Heart left ventricle (tissue), 16 donors: ENCODE results near the gene XRCC5. TPM values are rescaled to one million over a fixed set of nuclear protein-coding genes. Genes with fewer than 3 reads are reported as not detected.

ENCODE experiments used
- ATAC-seq, 4 donors: fragments of 200-7000 bp; cut with Tn5 transposase; one replicate each; pipeline ENCODE4 v1.9.1; 2020 to 2022; ENCODE audit warnings: moderate library complexity in 4 of 4, mild to moderate bottlenecking in 3 of 4, moderate number of reproducible peaks in 1 of 4
- DNase-seq, 5 donors: peaks; one replicate each; pipeline ENCODE4 v3.0.0-alpha.2; 2020
- H3K27ac ChIP-seq, 12 donors: fragments of 200-600 bp; sonication (generic) in 4 of 12; one replicate each; pipeline versions ENCODE4 v1.5.0 to v1.8.0; 2016 to 2022; ENCODE audit warnings: mild to moderate bottlenecking in 2 of 12
- H3K27me3 ChIP-seq, 9 donors: fragments of 200-600 bp; sonication (generic) in 2 of 9; one replicate each; pipeline versions ENCODE4 v1.5.1 to v1.8.0; 2016 to 2022; ENCODE audit warnings: mild to moderate bottlenecking in 3 of 9
- H3K36me3 ChIP-seq, 9 donors: fragments of 200-600 bp; sonication (generic) in 2 of 9; one replicate each; pipeline versions ENCODE4 v1.5.0 to v1.8.0; 2018 to 2022; ENCODE audit warnings: mild to moderate bottlenecking in 2 of 9
- H3K4me1 ChIP-seq, 12 donors: fragments of 200-600 bp; sonication (generic) in 4 of 12; one replicate each; pipeline versions ENCODE4 v1.5.0 to v1.8.0; 2016 to 2022; ENCODE audit warnings: mild to moderate bottlenecking in 3 of 12
- H3K4me3 ChIP-seq, 12 donors: fragments of 200-600 bp; sonication (generic) in 4 of 12; one replicate each; pipeline versions ENCODE4 v1.5.0 to v1.8.0; 2017 to 2022; ENCODE audit warnings: mild to moderate bottlenecking in 9 of 12, moderate library complexity in 4 of 12
- H3K9me3 ChIP-seq, 12 donors: fragments of 200-600 bp; sonication (generic) in 4 of 12; one replicate each; pipeline versions ENCODE4 v1.5.0 to v1.8.0; 2016 to 2022; ENCODE audit warnings: mild to moderate bottlenecking in 1 of 12
- POLR2A ChIP-seq, 2 donors: fragments of 450-650 bp; IDR thresholded peaks; one replicate each; pipeline ENCODE4 v1.6.1; 2017; ENCODE audit warnings: antibody characterized with exemption in 2 of 2, mild to moderate bottlenecking in 2 of 2, moderate library complexity in 2 of 2
- WGBS, 4 donors: extraction: QIAGEN DNeasy Blood & Tissue Kit in 2 of 4; methylation state at CpG; one replicate each; pipeline versions ENCODE4 v1.1.5 to v1.1.7; 2013 to 2018; 5-methylcytosine and 5-hydroxymethylcytosine counted together
- intact Hi-C, 10 donors: fragments of 100-400 bp; cut with DNase I; formaldehyde crosslinking; loops; one replicate each; pipeline versions ENCODE4 v1.11.1 to v1.14.2; 2022
- polyA plus RNA-seq, 2 donors: library from polyadenylated mRNA; stranded (reverse); fragments of 200-250 nt; gene quantifications; one replicate each; pipeline ENCODE4 v1.2.3, GENCODE V29; 2013
- total RNA-seq, 9 donors: library from RNA; depleted of rRNA in 2 of 9; stranded (reverse); fragments of >200 nt in 2 of 9; fragmentation: NEBNext Ultra II Directional in 3 of 9; extraction: Animal tissue kit (Norgen Biotek cat#: 25700) in 3 of 9; gene quantifications; one replicate each; pipeline versions ENCODE4 v1.1.0 to v1.2.4, GENCODE V29; 2016 to 2023
- TF ChIP-seq, protein P1 (sequence below), 12 donors: fragments of 200-600 bp; sonication (generic) in 4 of 12; IDR thresholded peaks; one replicate each; pipeline versions ENCODE4 v1.5.0 to v1.8.0; 2018 to 2022; ENCODE audit warnings: antibody characterized with exemption in 12 of 12, mild to moderate bottlenecking in 5 of 12
- donor health status: ischemic (EF 13 %, LVEDD 7.1; RV severe dilation, severe dysfunction).
- donor health status: healthy with polysubstance abuse.
- donor health status: DM: no; HTN: yes; CAD: no.
- donor health status: DM: no; HTN: no; CAD: no.
- donor health status: ischemic (EF 25% LVEDD 6.9; RV normal size, moderate dysfunction).
- donor health status: ischemic (EF 25% LVEDD 5.7; RV mildly dilated, moderate dysfunction).
- donor health status: healthy.
- donor health status: DM: yes; HTN: yes; CAD: no.
- donor health status: ischemic (EF 35%, LVEDD 5.7; RV mildly dilated, moderate dysfunction).
- donor health status: nonischemic (EF 11% LVEDD 7.7; RV severe dilation, severe dysfunction).
- donor health status: DM: yes; HTN: yes; CAD: no.
- donor health status: PGD.
- donor health status: ischemic (EF 29% LVEDD 5.4; RV normal size, mild dysfunction).
- donor health status: nonischemic (EF 23%, LVEDD 6.1; RV moderate dilation, normal function).

The XRCC5 gene
- total and polyA plus RNA-seq, 11 donors = 40.0 to 197 (median 126) TPM

GRCh38 chr2:216146573-216146972, 37.4 kb downstream of the XRCC5 start:
- ATAC-seq = no peak
- 59 to 78% (median 72%) methylated on average over 4 of the region's 4 CpGs for WGBS, 4 donors

DNA sequence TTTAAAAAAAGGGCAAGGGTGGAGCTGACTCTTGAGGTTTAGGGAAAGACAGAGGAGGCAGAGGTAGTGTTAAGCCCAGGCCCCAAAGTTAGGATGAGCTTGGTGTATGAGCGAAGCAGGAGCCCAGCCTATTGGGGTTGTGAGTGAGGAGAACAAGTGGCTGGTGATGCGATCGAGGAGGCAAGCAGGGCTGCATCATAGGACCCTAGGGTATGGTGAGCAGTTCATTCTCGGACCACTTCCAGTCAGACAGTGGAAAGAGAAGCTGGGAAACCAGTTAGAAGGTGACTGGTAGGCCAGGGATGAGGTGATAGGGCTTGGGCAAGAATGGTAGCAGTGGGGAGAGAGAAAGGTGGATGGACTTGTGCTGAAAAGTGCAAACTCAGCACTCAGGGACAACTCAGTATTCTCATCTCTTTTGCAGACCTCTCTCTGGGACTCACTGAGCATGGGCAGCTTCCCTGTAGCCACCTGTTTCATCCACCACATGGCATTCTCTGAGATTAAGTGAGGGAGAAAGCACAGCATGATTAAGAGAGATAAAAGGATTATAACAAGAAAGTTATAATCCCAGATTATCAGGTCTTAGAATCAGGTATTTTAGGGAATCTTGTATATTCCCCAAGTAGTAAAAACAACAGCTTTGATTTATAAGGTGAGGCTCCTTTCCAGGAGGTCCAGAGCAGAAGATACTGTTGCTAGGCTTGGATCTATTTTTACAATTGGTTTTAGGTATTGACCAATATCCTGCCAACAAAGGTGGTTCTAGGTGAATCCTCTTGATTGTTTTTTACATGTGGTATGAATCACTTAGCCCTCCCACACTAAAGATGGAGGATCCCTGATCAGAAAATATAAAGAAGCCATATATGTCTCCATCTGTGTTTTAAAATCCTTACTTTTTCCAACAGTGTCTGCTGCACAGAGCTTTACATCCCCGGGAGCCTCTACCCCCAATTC, 38.3 kb downstream of the XRCC5 start:
- ATAC-seq = peak in 1 of 4 donors; percentile 27
- 90 to 94% (median 93%) methylated on average over 5 of the region's 5 CpGs for WGBS, 4 donors

More at GRCh38 chr2:216146573-216146972, 37.4 kb downstream of the XRCC5 start:
- Histone ChIP-seq H3K9me3 (no peaks in the 10 kb centered on the region), H3K4me1 (no peaks in the 10 kb centered on the region), H3K4me3 (no peak overlapping the region), H3K36me3 (peaks cover 3 to 100% (median 93%) of the 10 kb centered on the region in 9 donors), H3K27me3 (no peaks in the 10 kb centered on the region), H3K27ac (no peak overlapping the region)
- DNase-seq = no peak
- no peak for TF ChIP-seq POLR2A (IDR thresholded peaks at IDR 0.05)
- TF ChIP-seq, protein P1, sequence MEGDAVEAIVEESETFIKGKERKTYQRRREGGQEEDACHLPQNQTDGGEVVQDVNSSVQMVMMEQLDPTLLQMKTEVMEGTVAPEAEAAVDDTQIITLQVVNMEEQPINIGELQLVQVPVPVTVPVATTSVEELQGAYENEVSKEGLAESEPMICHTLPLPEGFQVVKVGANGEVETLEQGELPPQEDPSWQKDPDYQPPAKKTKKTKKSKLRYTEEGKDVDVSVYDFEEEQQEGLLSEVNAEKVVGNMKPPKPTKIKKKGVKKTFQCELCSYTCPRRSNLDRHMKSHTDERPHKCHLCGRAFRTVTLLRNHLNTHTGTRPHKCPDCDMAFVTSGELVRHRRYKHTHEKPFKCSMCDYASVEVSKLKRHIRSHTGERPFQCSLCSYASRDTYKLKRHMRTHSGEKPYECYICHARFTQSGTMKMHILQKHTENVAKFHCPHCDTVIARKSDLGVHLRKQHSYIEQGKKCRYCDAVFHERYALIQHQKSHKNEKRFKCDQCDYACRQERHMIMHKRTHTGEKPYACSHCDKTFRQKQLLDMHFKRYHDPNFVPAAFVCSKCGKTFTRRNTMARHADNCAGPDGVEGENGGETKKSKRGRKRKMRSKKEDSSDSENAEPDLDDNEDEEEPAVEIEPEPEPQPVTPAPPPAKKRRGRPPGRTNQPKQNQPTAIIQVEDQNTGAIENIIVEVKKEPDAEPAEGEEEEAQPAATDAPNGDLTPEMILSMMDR (IDR thresholded peaks at IDR 0.05) = no peak
- intact Hi-C loops = no loop called here

GRCh38 chr2:216148983-216149382, 39.8 kb downstream of the XRCC5 start:
- peaks cover 4 to 100% (median 93%) of the 10 kb centered on the region in 9 donors for H3K36me3 ChIP-seq
- H3K27ac ChIP-seq = no peak overlapping the region
- no peaks in the 10 kb centered on the region for H3K27me3 ChIP-seq
- TF ChIP-seq, protein P1 (IDR thresholded peaks at IDR 0.05) = no peak
- TF ChIP-seq POLR2A (IDR thresholded peaks at IDR 0.05) = no peak
- ATAC-seq = no peak
- no peak for DNase-seq
- 95 to 99% (median 98%) methylated on average over 4 of the region's 4 CpGs for WGBS, 4 donors
- no peak overlapping the region for H3K4me3 ChIP-seq
- H3K4me1 ChIP-seq = no peaks in the 10 kb centered on the region
- no peaks in the 10 kb centered on the region for H3K9me3 ChIP-seq
- intact Hi-C loops = no loop called here

More for the DNA sequence above, 38.3 kb downstream of the XRCC5 start:
- intact Hi-C loops = no loop called here
- DNase-seq = no peak
- peaks cover 4 to 100% (median 93%) of the 10 kb centered on the region in 9 donors for H3K36me3 ChIP-seq
- TF ChIP-seq POLR2A (IDR thresholded peaks at IDR 0.05) = no peak
- H3K27me3 ChIP-seq = no peaks in the 10 kb centered on the region
- H3K4me3 ChIP-seq = no peak overlapping the region
- H3K27ac ChIP-seq = no peak overlapping the region
- H3K4me1 ChIP-seq = no peaks in the 10 kb centered on the region
- H3K9me3 ChIP-seq = no peaks in the 10 kb centered on the region

GRCh38 chr2:216149741-216150140, 40.6 kb downstream of the XRCC5 start:
- H3K27ac ChIP-seq = no peak overlapping the region
- ATAC-seq (no peak), DNase-seq (no peak)
- H3K4me3 ChIP-seq = no peak overlapping the region
- H3K36me3 ChIP-seq = peaks cover 4 to 100% (median 93%) of the 10 kb centered on the region in 9 donors
- TF ChIP-seq, protein P1 (IDR thresholded peaks at IDR 0.05) = no peak
- TF ChIP-seq POLR2A (IDR thresholded peaks at IDR 0.05) = no peak
- H3K4me1 ChIP-seq = no peaks in the 10 kb centered on the region
- intact Hi-C loops = no loop called here
- WGBS, 4 donors = 79 to 90% (median 84%) methylated on average over 5 of the region's 5 CpGs
- H3K27me3 ChIP-seq = no peaks in the 10 kb centered on the region
- H3K9me3 ChIP-seq = no peaks in the 10 kb centered on the region
